Measurements from ENCODE around the gene THUMPD3.

Gene THUMPD3

GRCh38 chr3:9388142-9388541 lies 25.3 kb downstream of the THUMPD3 start:
- no peak for TF ChIP-seq CTCF (IDR thresholded peaks at IDR 0.05; ENCODE audit: low read depth, low read length, missing control alignments)
- no peak for DNase-seq (ENCODE audit: extremely low read depth, low read depth)
- H3K4me3 ChIP-seq (replicated peaks; ENCODE audit: low read depth, low read length) = no peak overlapping the region

- DNase-seq (ENCODE audit: extremely low read depth, low read depth) = no peak
- H3K4me3 ChIP-seq (replicated peaks; ENCODE audit: low read depth, low read length) = no peak overlapping the region
- TF ChIP-seq CTCF (IDR thresholded peaks at IDR 0.05; ENCODE audit: low read depth, low read length, missing control alignments) = no peak
These were observed 25.9 kb downstream of the THUMPD3 start for GRCh38 chr3:9388562-9389272.

GRCh38 chr3:9390265-9390888 lies 27.5 kb downstream of the THUMPD3 start:
- no peak for TF ChIP-seq CTCF (IDR thresholded peaks at IDR 0.05; ENCODE audit: low read depth, low read length, missing control alignments)
- no peak overlapping the region for H3K4me3 ChIP-seq (replicated peaks; ENCODE audit: low read depth, low read length)
- DNase-seq (ENCODE audit: extremely low read depth, low read depth) = no peak

- no peak overlapping the region for H3K4me3 ChIP-seq (replicated peaks; ENCODE audit: low read depth, low read length)
These were observed 29.2 kb downstream of the THUMPD3 start for GRCh38 chr3:9392041-9392440.

GRCh38 chr3:9395570-9396300 lies 32.9 kb downstream of the THUMPD3 start:
- H3K4me3 ChIP-seq (replicated peaks; ENCODE audit: low read depth, low read length) = peak overlapping the region; percentile 80
- TF ChIP-seq CTCF (IDR thresholded peaks at IDR 0.05; ENCODE audit: low read depth, low read length, missing control alignments) = no peak
- DNase-seq (ENCODE audit: extremely low read depth, low read depth) = no peak

More at GRCh38 chr3:9392041-9392440, 29.2 kb downstream of the THUMPD3 start:
- no peak for TF ChIP-seq CTCF (IDR thresholded peaks at IDR 0.05; ENCODE audit: low read depth, low read length, missing control alignments)
- no peak for DNase-seq (ENCODE audit: extremely low read depth, low read depth)

- TF ChIP-seq CTCF (IDR thresholded peaks at IDR 0.05; ENCODE audit: low read depth, low read length, missing control alignments) = no peak
- DNase-seq (ENCODE audit: extremely low read depth, low read depth) = peak; percentile 84
- peak overlapping the region; percentile 80 for H3K4me3 ChIP-seq (replicated peaks; ENCODE audit: low read depth, low read length)
These were observed 33.4 kb downstream of the THUMPD3 start for GRCh38 chr3:9396301-9396631.

Data from HFF-Myc (cell line).